Pancreas (tissue), 10 donors: ENCODE results near the gene SORCS3. TPM values are rescaled to one million over a fixed set of nuclear protein-coding genes. Genes with fewer than 3 reads are reported as not detected.

Source experiments
- ATAC-seq, 4 donors: fragments of 200-7000 bp; cut with Tn5 transposase; one replicate each; pipeline versions ENCODE4 v1.8.0 to v1.9.1; 2020; ENCODE audit warnings: mild to moderate bottlenecking in 4 of 4, moderate library complexity in 4 of 4
- DNase-seq, 6 donors: peaks; one replicate each; pipeline ENCODE4 v3.0.0-alpha.2; 2020
- FAIRE-seq: peaks from 2 replicates; lab custom pipeline; 2012; peaks lifted over from hg19 to GRCh38; lab: Jason Lieb, UNC
- H3K27ac ChIP-seq, 4 donors: fragments of 200-600 bp; sonication (generic); 1 replicate in 3 of 4; 2 replicates in 1 of 4; pipeline versions ENCODE4 v1.5.0 to v1.8.0; 2020
- H3K27me3 ChIP-seq, 4 donors: fragments of 200-600 bp; one replicate each; pipeline ENCODE4 v1.8.0; 2021
- H3K36me3 ChIP-seq, 3 donors: fragments of 200-600 bp; sonication (generic) in 1 of 3; one replicate each; pipeline versions ENCODE4 v1.5.0 to v1.8.0; 2020 to 2021
- H3K4me1 ChIP-seq, 3 donors: fragments of 200-600 bp; one replicate each; pipeline ENCODE4 v1.8.0; 2021
- H3K4me3 ChIP-seq, 4 donors: fragments of 200-600 bp; sonication (generic) in 2 of 4; one replicate each; pipeline versions ENCODE4 v1.5.0 to v1.8.0; 2020 to 2021
- H3K9me3 ChIP-seq, 4 donors: fragments of 200-600 bp; one replicate each; pipeline ENCODE4 v1.8.0; 2021
- WGBS, 2 donors: extraction: QIAGEN DNeasy Blood & Tissue Kit; methylation state at CpG; one replicate each; pipeline ENCODE4 v1.1.7; 2013; 5-methylcytosine and 5-hydroxymethylcytosine counted together
- intact Hi-C, 3 donors: fragments of 100-400 bp; cut with DNase I; formaldehyde crosslinking; loops; one replicate each; pipeline versions ENCODE4 v1.11.1 to v1.14.2; 2022
- polyA plus RNA-seq, 2 donors: library from polyadenylated mRNA; stranded (reverse); fragments of 200-250 nt; gene quantifications; one replicate each; pipeline ENCODE4 v1.2.3, GENCODE V29; 2013
- total RNA-seq, 6 donors: library from RNA; stranded (reverse); fragmentation: NEBNext Ultra II Directional in 4 of 6; extraction: Animal tissue kit (Norgen Biotek cat#: 25700) in 4 of 6; gene quantifications; one replicate each; pipeline versions ENCODE4 v1.2.1 to v1.2.4, GENCODE V29; 2021 to 2023
- TF ChIP-seq, protein P1 (sequence below), 4 donors: fragments of 200-600 bp; sonication (generic) in 3 of 4; IDR thresholded peaks; one replicate each; pipeline versions ENCODE4 v1.5.0 to v1.8.0; 2021; ENCODE audit warnings: antibody characterized with exemption in 4 of 4
- donor health status: healthy with polysubstance abuse.
- donor health status: DM: no; HTN: no; CAD: no; lungs with moderate emphysema.
- donor health status: DM: no; HTN: no; CAD: no.
- donor health status: control.
- donor health status: control.
- donor health status: Bipolar disorder and iron deficiency.
- donor health status: DM: yes; HTN: yes; CAD: no.
- donor health status: DM: no; HTN: no; CAD: no.
- donor health status: DM: no; HTN: no; CAD: no.
- donor health status: DM: yes; HTN: yes; CAD: no.

SORCS3 gene
- total and polyA plus RNA-seq, 8 donors, result 0.02 TPM; not detected in 7

GRCh38 chr10:104686829-104687228, 45.7 kb downstream of the SORCS3 start:
- Histone ChIP-seq H3K27me3 (no peaks in the 10 kb centered on the region), H3K36me3 (no peaks in the 10 kb centered on the region), H3K9me3 (no peaks in the 10 kb centered on the region), H3K4me1 (no peaks in the 10 kb centered on the region), H3K27ac (no peak overlapping the region), H3K4me3 (no peak overlapping the region)
- intact Hi-C loops, result no loop called here
- TF ChIP-seq, protein P1, sequence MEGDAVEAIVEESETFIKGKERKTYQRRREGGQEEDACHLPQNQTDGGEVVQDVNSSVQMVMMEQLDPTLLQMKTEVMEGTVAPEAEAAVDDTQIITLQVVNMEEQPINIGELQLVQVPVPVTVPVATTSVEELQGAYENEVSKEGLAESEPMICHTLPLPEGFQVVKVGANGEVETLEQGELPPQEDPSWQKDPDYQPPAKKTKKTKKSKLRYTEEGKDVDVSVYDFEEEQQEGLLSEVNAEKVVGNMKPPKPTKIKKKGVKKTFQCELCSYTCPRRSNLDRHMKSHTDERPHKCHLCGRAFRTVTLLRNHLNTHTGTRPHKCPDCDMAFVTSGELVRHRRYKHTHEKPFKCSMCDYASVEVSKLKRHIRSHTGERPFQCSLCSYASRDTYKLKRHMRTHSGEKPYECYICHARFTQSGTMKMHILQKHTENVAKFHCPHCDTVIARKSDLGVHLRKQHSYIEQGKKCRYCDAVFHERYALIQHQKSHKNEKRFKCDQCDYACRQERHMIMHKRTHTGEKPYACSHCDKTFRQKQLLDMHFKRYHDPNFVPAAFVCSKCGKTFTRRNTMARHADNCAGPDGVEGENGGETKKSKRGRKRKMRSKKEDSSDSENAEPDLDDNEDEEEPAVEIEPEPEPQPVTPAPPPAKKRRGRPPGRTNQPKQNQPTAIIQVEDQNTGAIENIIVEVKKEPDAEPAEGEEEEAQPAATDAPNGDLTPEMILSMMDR (IDR thresholded peaks at IDR 0.05), result no peak
- no peak for DNase-seq
- WGBS, 2 donors, result 17 to 47% methylated on average over 1 of the region's 1 CpG
- no peak for FAIRE-seq
- ATAC-seq, result no peak

DNA sequence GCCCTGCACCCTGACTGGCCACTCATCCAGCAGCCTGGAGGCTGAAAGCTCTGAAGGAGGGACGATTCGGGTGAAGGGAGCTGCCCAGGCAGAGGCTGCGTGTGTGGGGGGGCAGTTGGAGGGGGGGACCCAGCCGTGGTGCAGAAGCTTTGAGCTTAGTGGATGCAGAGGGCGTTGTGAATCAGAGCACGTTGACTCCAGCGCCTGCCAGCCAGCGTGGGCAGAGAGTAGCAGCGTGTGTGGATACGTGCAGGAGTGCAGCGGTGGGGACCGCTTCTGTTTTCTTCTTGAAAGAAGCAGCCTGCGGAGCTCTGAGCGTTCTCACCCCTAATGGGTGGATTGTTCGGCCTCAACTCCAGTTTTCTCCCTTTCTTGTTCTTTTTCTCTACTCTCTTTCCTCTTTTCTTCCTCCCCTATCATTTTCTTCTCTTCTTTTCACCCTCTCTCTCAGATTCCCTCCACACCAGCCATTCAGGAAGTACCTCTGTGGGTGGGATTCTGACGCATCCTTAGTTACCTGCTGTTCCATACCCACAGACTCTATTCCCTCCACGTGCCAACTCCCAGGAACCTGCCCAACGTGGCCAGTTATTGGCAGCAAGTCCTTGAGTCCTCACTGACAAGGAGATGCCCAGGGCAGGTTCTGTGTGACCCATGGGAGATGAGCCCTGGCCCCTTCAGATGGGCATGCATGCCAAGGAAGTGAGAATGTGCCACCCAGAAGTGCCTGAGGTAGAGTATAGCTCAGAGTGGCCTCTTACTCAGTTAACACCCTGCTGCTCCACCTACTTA, 47.4 kb downstream of the SORCS3 start:
- Histone ChIP-seq H3K36me3 (no peaks in the 10 kb centered on the region), H3K27me3 (no peaks in the 10 kb centered on the region), H3K4me3 (no peak overlapping the region), H3K27ac (no peak overlapping the region), H3K9me3 (no peaks in the 10 kb centered on the region), H3K4me1 (no peaks in the 10 kb centered on the region)
- no peak for ATAC-seq
- intact Hi-C loops, result no loop called here
- TF ChIP-seq, protein P1 (IDR thresholded peaks at IDR 0.05), result no peak
- no peak for FAIRE-seq
- WGBS, 2 donors, result 35 to 44% methylated on average over 18 of the region's 18 CpGs
- no peak for DNase-seq

DNA sequence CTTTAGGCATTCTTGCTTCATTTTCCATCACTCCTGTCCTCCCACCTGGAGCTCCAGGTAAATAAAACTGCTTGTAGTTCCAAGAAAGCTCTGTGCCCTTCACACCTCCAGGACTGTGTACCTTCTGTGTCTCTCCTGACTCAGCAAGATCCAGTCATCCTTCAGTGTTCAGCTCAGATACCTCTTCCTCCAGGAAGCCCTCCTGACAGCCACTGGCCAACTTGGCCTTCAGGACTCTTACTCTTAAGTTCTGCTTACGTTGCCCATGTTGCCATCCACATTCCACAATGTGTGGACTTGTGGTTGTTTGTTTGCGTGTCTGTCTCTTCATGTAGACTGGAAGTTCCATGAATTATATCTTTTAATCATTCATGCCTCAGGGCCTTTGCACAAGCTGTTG, 48.0 kb downstream of the SORCS3 start:
- no peak for FAIRE-seq

GRCh38 chr10:104689547-104689946, 48.5 kb downstream of the SORCS3 start:
- Histone ChIP-seq H3K4me3 (no peak overlapping the region), H3K4me1 (no peaks in the 10 kb centered on the region), H3K9me3 (no peaks in the 10 kb centered on the region), H3K36me3 (no peaks in the 10 kb centered on the region), H3K27ac (no peak overlapping the region), H3K27me3 (no peaks in the 10 kb centered on the region)
- TF ChIP-seq, protein P1 (IDR thresholded peaks at IDR 0.05), result no peak
- intact Hi-C loops, result no loop called here
- FAIRE-seq, result no peak
- ATAC-seq, result no peak
- DNase-seq, result no peak
- WGBS, 2 donors, result 60% methylated on average over 3 of the region's 3 CpGs

More for the DNA sequence above, 48.0 kb downstream of the SORCS3 start:
- WGBS, 2 donors, result 61 to 70% methylated on average over 2 of the region's 2 CpGs
- H3K36me3 ChIP-seq, result no peaks in the 10 kb centered on the region
- no peak overlapping the region for H3K4me3 ChIP-seq
- no peaks in the 10 kb centered on the region for H3K27me3 ChIP-seq
- no peak overlapping the region for H3K27ac ChIP-seq
- intact Hi-C loops, result no loop called here
- ATAC-seq, result no peak
- no peaks in the 10 kb centered on the region for H3K9me3 ChIP-seq
- DNase-seq, result no peak
- H3K4me1 ChIP-seq, result no peaks in the 10 kb centered on the region
- TF ChIP-seq, protein P1 (IDR thresholded peaks at IDR 0.05), result no peak

DNA sequence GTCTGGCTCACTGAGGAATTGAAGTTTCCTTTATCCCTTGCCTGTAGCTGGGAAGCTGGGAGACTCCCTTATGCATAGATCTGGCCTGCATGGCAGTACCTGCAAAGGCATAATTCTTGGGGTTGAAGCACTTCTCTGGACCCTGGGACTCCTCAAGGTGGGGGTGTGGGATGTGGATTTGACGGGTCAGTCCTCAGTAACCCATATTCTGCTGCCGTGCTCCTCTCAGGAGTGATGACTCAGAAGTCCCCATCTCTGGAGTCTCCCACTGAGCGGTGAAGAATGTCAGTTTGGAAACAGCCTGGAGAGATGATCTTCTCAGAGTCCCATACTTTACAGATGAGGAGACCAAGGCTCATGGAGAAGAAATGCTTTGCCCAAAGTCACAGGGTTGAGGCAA, 49.0 kb downstream of the SORCS3 start:
- no peak overlapping the region for H3K4me3 ChIP-seq
- intact Hi-C loops, result no loop called here
- FAIRE-seq, result no peak
- H3K27me3 ChIP-seq, result no peaks in the 10 kb centered on the region
- H3K36me3 ChIP-seq, result no peaks in the 10 kb centered on the region
- no peak for DNase-seq
- H3K27ac ChIP-seq, result no peak overlapping the region
- WGBS, 2 donors, result 67 to 75% methylated on average over 3 of the region's 3 CpGs
- H3K4me1 ChIP-seq, result no peaks in the 10 kb centered on the region
- no peak for ATAC-seq
- no peaks in the 10 kb centered on the region for H3K9me3 ChIP-seq
- TF ChIP-seq, protein P1 (IDR thresholded peaks at IDR 0.05), result no peak
